B cell (primary cell): ENCODE data around the gene ALDH3A1. TPM values are rescaled to one million over a fixed set of nuclear protein-coding genes. Genes with fewer than 3 reads are reported as not detected.

Experiments used
- ATAC-seq: fragments of 200-7000 bp; cut with Tn5 transposase; one replicate; pipeline ENCODE4 v1.10.0; 2021; ENCODE audit warnings: low read depth, mild to moderate bottlenecking, moderate number of reproducible peaks, moderate library complexity
- CTCF ChIA-PET: fragments of 350-600 bp; sonication (Branson Sonifier 250); formaldehyde crosslinking; loops from one replicate; lab custom pipeline; 2021; ENCODE audit warnings: antibody characterized with exemption, inconsistent platforms; lab: Charles Lee
- POLR2A ChIA-PET: fragments of 350-600 bp; sonication (Branson Sonifier 250); formaldehyde crosslinking; loops from one replicate; lab custom pipeline; 2021; ENCODE audit warnings: antibody characterized with exemption; lab: Charles Lee
- DNase-seq: peaks from one replicate; pipeline ENCODE4 v3.0.0; 2013
- H2AFZ ChIP-seq: 2 replicates; pipeline ENCODE4 v1.6.1; 2012; ENCODE audit warnings: mild to moderate bottlenecking, low read depth, low read length; ENCODE audit not compliant: insufficient read depth, poor library complexity, severe bottlenecking
- H3K27ac ChIP-seq, 2 donors: 1 replicate in 1 of 2; 2 replicates in 1 of 2; pipeline ENCODE4 v1.5.1; 2012 to 2013; ENCODE audit warnings: low read length in 2 of 2, mild to moderate bottlenecking in 2 of 2, moderate library complexity in 1 of 2
- H3K27me3 ChIP-seq, 4 experiments: fragments of 200-600 bp in 1 of 4; sonication (generic) in 1 of 4; replicated peaks in 1 of 4; 1 replicate in 2 of 4; 2 replicates in 2 of 4; pipeline versions ENCODE4 v1.6.1 to v1.7.0; 2013 to 2016; ENCODE audit warnings: low read length in 3 of 4, mild to moderate bottlenecking in 2 of 4, mixed read lengths in 1 of 4, moderate library complexity in 1 of 4; ENCODE audit not compliant: insufficient read depth in 4 of 4, control insufficient read depth in 3 of 4; ENCODE audit errors: control extremely low read depth in 1 of 4
- H3K36me3 ChIP-seq, 2 experiments: replicated peaks in 1 of 2; 1 replicate in 1 of 2; 2 replicates in 1 of 2; pipeline versions ENCODE4 v1.6.1 to v1.7.1; 2013; ENCODE audit warnings: low read length in 1 of 2; ENCODE audit not compliant: insufficient read depth in 2 of 2, control insufficient read depth in 1 of 2; ENCODE audit errors: control extremely low read depth in 1 of 2, extremely low read depth in 1 of 2
- H3K4me1 ChIP-seq, 2 donors: fragments of 200-600 bp in 1 of 2; sonication (generic) in 1 of 2; 1 replicate in 1 of 2; 2 replicates in 1 of 2; pipeline versions ENCODE4 v1.5.1 to v1.6.1; 2013 to 2017; ENCODE audit warnings: low read length in 2 of 2; ENCODE audit not compliant: control insufficient read depth in 2 of 2, insufficient read depth in 2 of 2
- H3K4me2 ChIP-seq: replicated peaks from 2 replicates; pipeline ENCODE3; 2012; ENCODE audit warnings: mild to moderate bottlenecking, low read depth, low read length; ENCODE audit not compliant: poor library complexity, severe bottlenecking
- H3K4me3 ChIP-seq, 5 experiments: fragments of 200-600 bp in 1 of 5; sonication (generic) in 1 of 5; 1 replicate in 3 of 5; 2 replicates in 2 of 5; pipeline versions ENCODE4 v1.5.1 to v1.7.0; 2011 to 2016; ENCODE audit warnings: low read length in 4 of 5, mild to moderate bottlenecking in 4 of 5, low read depth in 2 of 5, control low read depth in 1 of 5, moderate library complexity in 1 of 5; ENCODE audit not compliant: insufficient read depth in 1 of 5; ENCODE audit errors: control extremely low read depth in 1 of 5, extremely low read depth in 1 of 5
- H3K79me2 ChIP-seq: fragments of 200-600 bp; sonication (generic); one replicate; pipeline ENCODE4 v1.6.0; 2016; ENCODE audit warnings: low read length; ENCODE audit not compliant: control insufficient read depth, insufficient read depth
- H3K9ac ChIP-seq: fragments of 200-600 bp; sonication (generic); 2 replicates; pipeline ENCODE4 v1.6.1; 2017; ENCODE audit warnings: mild to moderate bottlenecking, low read length, moderate library complexity
- H3K9me3 ChIP-seq, 3 donors: one replicate each; pipeline versions ENCODE4 v1.6.1 to v1.7.1; 2013; ENCODE audit warnings: low read length in 2 of 3; ENCODE audit not compliant: control insufficient read depth in 2 of 3, insufficient read depth in 1 of 3; ENCODE audit errors: control extremely low read depth in 1 of 3
- H4K20me1 ChIP-seq: 2 replicates; pipeline ENCODE4 v1.6.0; 2012; ENCODE audit warnings: mild to moderate bottlenecking, low read length; ENCODE audit not compliant: insufficient read depth, control insufficient read depth, poor library complexity, severe bottlenecking
- H3K27ac Mint-ChIP-seq: one replicate; pipeline ENCODE4 v1.8.0; 2021; ENCODE audit warnings: mixed read lengths
- H3K27me3 Mint-ChIP-seq: one replicate; pipeline ENCODE4 v1.8.0; 2021; ENCODE audit warnings: mixed read lengths
- H3K4me1 Mint-ChIP-seq: one replicate; pipeline ENCODE4 v1.8.0; 2021; ENCODE audit warnings: mixed read lengths
- H3K4me3 Mint-ChIP-seq: one replicate; pipeline ENCODE4 v1.8.0; 2021; ENCODE audit warnings: mixed read lengths
- H3K9me3 Mint-ChIP-seq: one replicate; pipeline ENCODE4 v1.8.0; 2022; ENCODE audit warnings: mixed read lengths; ENCODE audit not compliant: insufficient read depth
- EZH2 ChIP-seq: IDR thresholded peaks from 2 replicates; pipeline ENCODE4 v1.6.1; 2012; ENCODE audit warnings: borderline replicate concordance, low read depth, mild to moderate bottlenecking, moderate library complexity, low read length; ENCODE audit not compliant: insufficient read depth, poor library complexity, severe bottlenecking
- WGBS: methylation state at CpG from one replicate; pipeline ENCODE4 v1.1.5; 2013; ENCODE audit warnings: missing lambda C conversion rate; ENCODE audit not compliant: insufficient coverage; 5-methylcytosine and 5-hydroxymethylcytosine counted together
- intact Hi-C: fragments of 100-400 bp; cut with micrococcal nuclease; formaldehyde crosslinking; loops from one replicate; pipeline ENCODE4 v1.10.0; 2022
- polyA plus RNA-seq: library from polyadenylated mRNA; depleted of rRNA; stranded (reverse); fragments of >200 nt; gene quantifications from 2 replicates; pipeline ENCODE4 v1.2.3, GENCODE V29; 2012
- total RNA-seq, 2 donors: library from RNA; stranded (reverse); fragments of 120-200 nt in 1 of 2; gene quantifications; 1 replicate in 1 of 2; 2 replicates in 1 of 2; pipeline versions ENCODE4 v1.2.3 to v1.2.4, GENCODE V29; 2013 to 2022
- TF ChIP-seq, protein P1 (sequence below): fragments of 200-600 bp; IDR thresholded peaks from one replicate; pipeline ENCODE4 v1.8.0; 2022; ENCODE audit warnings: antibody characterized with exemption, mild to moderate bottlenecking

The ALDH3A1 gene
- total and polyA plus RNA-seq, 2 donors (not counting 1 experiment from before 2014, with no cell fraction given): not detected

DNA sequence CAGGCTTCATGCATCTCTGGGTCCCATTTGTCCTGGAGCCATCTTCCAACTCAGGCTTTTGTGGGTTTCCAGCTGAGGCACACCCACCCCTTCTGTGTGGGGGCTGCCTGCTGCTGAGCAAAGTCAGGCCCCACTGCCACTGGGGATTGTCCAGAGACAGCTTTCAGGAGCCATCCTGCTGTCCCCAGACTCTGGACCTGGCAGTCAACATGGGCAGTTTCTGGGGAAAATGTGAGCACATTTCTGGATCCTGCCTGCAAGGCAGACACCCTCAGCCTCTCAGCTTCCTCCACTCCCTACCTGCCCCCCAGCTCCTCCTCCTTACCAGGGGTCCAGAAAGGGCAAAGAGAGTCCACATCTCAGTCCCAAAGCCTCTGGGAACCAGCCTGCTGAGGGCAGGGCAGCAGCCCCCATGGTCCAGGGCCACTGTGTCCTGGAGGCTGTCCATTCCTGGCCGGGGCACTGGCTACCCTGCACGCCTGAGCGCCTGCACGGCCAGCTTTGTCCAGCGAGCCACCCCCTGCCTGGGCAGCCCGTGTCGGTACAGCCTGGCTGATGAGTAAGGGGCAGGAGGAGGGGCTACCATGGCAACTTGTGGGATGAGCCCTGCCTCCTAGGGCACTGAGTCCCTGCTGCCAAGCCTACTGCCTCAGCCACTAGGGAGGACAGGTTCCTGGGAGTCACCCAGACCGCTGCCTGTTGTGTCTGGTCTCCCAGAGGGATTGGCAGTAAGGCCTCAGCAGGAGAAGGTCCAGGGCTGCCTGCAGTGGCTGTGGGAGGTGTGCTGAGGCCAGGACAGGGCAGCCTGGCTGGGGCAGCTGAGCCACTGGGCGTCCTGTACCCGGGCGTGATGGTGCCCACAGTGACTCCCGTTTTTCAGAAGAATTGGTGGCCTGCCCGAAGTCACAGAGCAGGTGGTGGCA, 31.7 kb downstream of the ALDH3A1 start, which contains the start of gene SLC47A2:
SLC47A2 (minus strand) TSS at position 477 of the 923 bp plus-strand sequence; CDS start at position 448, 29 bp downstream.
- intact Hi-C loops: no loop called here
- 89% methylated on average over 13 of the region's 13 CpGs for whole genome bisulfite sequencing
- Histone ChIP-seq H2AFZ (no peak within 1 kb of the TSS), H3K79me2 (no peaks in the 10 kb centered on the region), H3K9me3 (no peaks in the 10 kb centered on the region), H3K4me3 (no peak within 1 kb of the TSS), H3K4me2 (no peak within 1 kb of the TSS), H4K20me1 (no peaks in the 10 kb centered on the region), H3K36me3 (no peaks in the 10 kb centered on the region), H3K27ac (no peak within 1 kb of the TSS), H3K27me3 (no peaks in the 10 kb centered on the region), H3K4me1 (no peaks in the 10 kb centered on the region), H3K9ac (no peak within 1 kb of the TSS)
- Mint-ChIP-seq H3K9me3 (no peaks in the 10 kb centered on the region), H3K27ac (no peak within 1 kb of the TSS), H3K4me1 (no peaks in the 10 kb centered on the region), H3K4me3 (no peak within 1 kb of the TSS), H3K27me3 (peaks cover 3% of the 10 kb centered on the region)
- DNase-seq (no peak), ATAC-seq (no peak)
- CTCF ChIA-PET: no interaction called here
- no peak for TF ChIP-seq EZH2
- TF ChIP-seq, protein P1, sequence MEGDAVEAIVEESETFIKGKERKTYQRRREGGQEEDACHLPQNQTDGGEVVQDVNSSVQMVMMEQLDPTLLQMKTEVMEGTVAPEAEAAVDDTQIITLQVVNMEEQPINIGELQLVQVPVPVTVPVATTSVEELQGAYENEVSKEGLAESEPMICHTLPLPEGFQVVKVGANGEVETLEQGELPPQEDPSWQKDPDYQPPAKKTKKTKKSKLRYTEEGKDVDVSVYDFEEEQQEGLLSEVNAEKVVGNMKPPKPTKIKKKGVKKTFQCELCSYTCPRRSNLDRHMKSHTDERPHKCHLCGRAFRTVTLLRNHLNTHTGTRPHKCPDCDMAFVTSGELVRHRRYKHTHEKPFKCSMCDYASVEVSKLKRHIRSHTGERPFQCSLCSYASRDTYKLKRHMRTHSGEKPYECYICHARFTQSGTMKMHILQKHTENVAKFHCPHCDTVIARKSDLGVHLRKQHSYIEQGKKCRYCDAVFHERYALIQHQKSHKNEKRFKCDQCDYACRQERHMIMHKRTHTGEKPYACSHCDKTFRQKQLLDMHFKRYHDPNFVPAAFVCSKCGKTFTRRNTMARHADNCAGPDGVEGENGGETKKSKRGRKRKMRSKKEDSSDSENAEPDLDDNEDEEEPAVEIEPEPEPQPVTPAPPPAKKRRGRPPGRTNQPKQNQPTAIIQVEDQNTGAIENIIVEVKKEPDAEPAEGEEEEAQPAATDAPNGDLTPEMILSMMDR: no peak
- POLR2A ChIA-PET: no interaction called here
